HG03521 (cell line): ENCODE results near the gene VAMP5.

Experiments used
- ATAC-seq: cut with Tn5 transposase; IDR thresholded peaks from one replicate; pipeline ENCODE4 v1.9.1; 2021; ENCODE audit warnings: mild to moderate bottlenecking, moderate library complexity; ENCODE audit not compliant: unreplicated experiment

VAMP5 gene

DNA sequence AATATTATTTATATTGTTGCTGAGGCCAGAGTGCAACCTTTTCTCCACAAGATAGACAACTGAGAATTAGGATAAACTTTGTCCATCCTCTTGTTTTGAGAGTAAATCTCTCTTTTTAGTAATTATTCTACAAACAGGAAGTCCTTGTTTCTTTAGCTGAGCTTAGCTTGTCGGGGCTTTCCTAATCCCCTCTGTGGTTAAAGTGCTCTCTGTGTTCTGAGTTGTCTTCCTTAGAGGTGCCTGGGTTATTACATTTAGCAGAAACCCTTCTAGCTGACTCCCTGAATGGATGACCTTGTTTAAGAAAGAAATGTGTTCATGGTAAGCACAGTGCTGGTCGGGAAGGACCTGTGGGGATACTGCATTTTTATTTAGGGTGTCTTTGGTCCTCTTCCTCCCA is 44.4 kb downstream of the VAMP5 start:
- no peak for ATAC-seq

DNA sequence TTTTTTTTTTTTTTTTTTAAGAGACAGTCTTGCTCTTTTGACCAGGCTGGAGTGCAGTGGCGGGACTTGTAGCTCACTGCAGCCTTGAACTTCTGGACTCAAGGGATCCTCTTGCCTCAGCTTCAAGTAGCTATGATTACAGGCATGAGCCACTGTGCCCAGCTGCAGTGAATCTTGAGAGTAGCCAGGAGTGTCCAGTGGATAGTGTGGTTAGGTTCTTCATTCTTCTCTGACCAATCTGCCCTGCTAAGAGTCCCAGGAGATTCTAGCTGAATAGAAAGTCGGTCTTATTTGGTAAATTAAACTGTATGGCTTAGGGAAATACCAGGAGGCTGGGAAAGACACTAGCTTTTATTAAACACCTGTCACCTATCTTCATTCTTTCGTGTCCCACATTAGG is 47.1 kb downstream of the VAMP5 start:
- no peak for ATAC-seq

DNA sequence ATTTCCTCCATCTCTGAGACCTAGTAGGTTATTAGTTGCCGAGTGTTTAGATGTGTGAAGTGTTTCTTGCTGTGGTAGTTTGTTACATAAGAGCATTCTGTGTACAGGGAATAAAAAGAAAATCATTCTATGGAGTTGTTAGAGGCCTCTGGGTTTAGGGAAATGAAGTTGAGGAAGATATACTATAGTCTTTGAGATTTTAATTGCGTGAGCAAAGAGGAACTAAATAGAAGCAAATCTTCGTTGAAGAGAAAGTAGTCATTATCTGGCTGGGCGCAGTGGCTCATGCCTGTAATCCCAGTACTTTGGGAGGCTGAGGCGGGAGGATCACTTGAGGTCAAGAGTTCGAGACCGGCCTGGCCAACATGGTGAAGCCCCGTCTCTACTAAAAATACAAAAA is 50.8 kb downstream of the VAMP5 start:
- ATAC-seq = no peak

DNA sequence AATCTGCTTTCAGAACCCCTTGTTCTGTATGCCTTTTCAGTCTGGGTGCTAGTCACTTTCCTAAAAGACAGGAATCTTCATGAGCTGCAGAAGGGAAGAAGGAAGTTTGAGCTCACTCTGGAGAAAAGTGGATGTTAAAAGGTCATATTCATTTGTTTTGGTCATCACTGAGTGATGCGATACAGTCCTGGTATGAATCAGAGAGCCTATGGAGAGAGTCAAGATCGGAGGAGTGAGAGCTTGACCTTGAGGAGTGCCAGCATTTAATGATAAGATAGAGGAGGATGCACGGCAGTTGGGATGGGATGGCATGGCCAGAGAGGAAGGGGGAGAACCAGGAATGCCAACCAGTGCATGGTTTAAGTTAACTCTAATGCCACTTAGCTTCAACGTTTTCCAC is 51.4 kb downstream of the VAMP5 start:
- ATAC-seq = no peak

DNA sequence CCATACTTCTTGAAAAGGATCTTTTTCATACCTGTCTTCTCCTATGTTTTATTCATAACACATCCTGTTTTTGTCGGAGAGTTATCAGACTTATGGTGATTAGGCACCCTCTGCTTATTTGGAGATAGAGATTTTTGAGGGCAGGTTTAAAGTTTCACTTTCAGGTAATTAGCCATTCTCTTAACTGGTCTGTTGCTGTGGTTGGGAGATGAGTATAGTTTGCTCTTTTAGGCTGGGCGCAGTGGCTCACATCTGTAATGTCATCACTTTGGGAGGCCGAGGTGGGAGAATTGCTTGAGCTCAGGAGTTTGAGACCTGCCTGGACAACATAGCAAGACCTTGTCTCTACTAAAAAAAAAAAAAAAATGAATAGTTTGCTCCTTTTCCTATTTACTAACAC is 58.5 kb downstream of the VAMP5 start:
- peak; percentile 72 for ATAC-seq
